ENCODE results near the gene NFE2L2. TPM values are rescaled to one million over a fixed set of nuclear protein-coding genes. Genes with fewer than 3 reads are reported as not detected.

The NFE2L2 gene
- total and polyA plus RNA-seq, 2 experiments from 2014 or later: 88.3 to 90.2 TPM

GRCh38 chr2:177212891-177213856 is 51.4 kb downstream of the NFE2L2 start:
- Histone ChIP-seq H3K4me3 (peak overlapping the region; percentile 77), H3K79me2 (peaks cover 66% of the 10 kb centered on the region), H4K20me1 (ENCODE audit: insufficient read depth, poor library complexity, severe bottlenecking) (peaks cover 47% of the 10 kb centered on the region), H3K4me2 (peak overlapping the region; percentile 86), H2AFZ (peak overlapping the region; percentile 4), H3K36me3 (replicated peaks; ENCODE audit: insufficient read depth, low read depth) (peaks cover 7% of the 10 kb centered on the region), H3K9me2 (replicated peaks; ENCODE audit: insufficient read depth) (no peaks in the 10 kb centered on the region), H3K27me3 (no peaks in the 10 kb centered on the region), H3K4me1 (ENCODE audit: insufficient read depth) (peaks cover 21% of the 10 kb centered on the region), H3K9me3 (ENCODE audit: low read depth) (no peaks in the 10 kb centered on the region), H3K27ac (peak overlapping the region; percentile 99)
- WGBS (ENCODE audit: low lambda C conversion rate, missing lambda C conversion rate): under 1% methylated on average over 41 of the region's 74 CpGs
- peak; percentile 96 for DNase-seq (ENCODE audit: low spot score)
- TF ChIP-seq EZH2 (IDR thresholded peaks at IDR 0.05; ENCODE audit: borderline replicate concordance): no peak
- TF ChIP-seq EZH2phosphoT487 (IDR thresholded peaks at IDR 0.05; ENCODE audit: low read depth, severe bottlenecking, unreplicated experiment): no peak
- TF ChIP-seq CTCF (IDR thresholded peaks at IDR 0.05; ENCODE audit: poor library complexity): no peak

GRCh38 chr2:177212106-177212890 is 52.2 kb downstream of the NFE2L2 start, which contains the start of gene HNRNPA3:
Gene HNRNPA3 (plus strand): TSS chr2:177212794. CDS start chr2:177212800, 6 bp downstream.
- Histone ChIP-seq H3K27me3 (no peaks in the 10 kb centered on the region), H3K9me2 (replicated peaks; ENCODE audit: insufficient read depth) (no peaks in the 10 kb centered on the region), H4K20me1 (ENCODE audit: insufficient read depth, poor library complexity, severe bottlenecking) (peaks cover 41% of the 10 kb centered on the region), H3K9me3 (ENCODE audit: low read depth) (no peaks in the 10 kb centered on the region), H3K4me2 (peak within 1 kb of the TSS; percentile 86), H3K4me1 (ENCODE audit: insufficient read depth) (peaks cover 21% of the 10 kb centered on the region), H3K27ac (peak within 1 kb of the TSS; percentile 99), H2AFZ (peak within 1 kb of the TSS; percentile 4), H3K4me3 (peak within 1 kb of the TSS; percentile 77), H3K79me2 (peaks cover 60% of the 10 kb centered on the region), H3K36me3 (replicated peaks; ENCODE audit: insufficient read depth, low read depth) (peaks cover 7% of the 10 kb centered on the region)
- DNase-seq (ENCODE audit: low spot score): peak; percentile 99
- 1% methylated on average over 56 of the region's 74 CpGs for WGBS (ENCODE audit: low lambda C conversion rate, missing lambda C conversion rate)
- no peak for TF ChIP-seq EZH2 (IDR thresholded peaks at IDR 0.05; ENCODE audit: borderline replicate concordance)
- TF ChIP-seq CTCF (IDR thresholded peaks at IDR 0.05; ENCODE audit: poor library complexity): peak; percentile 13

GRCh38 chr2:177211576-177212105 is 52.9 kb downstream of the NFE2L2 start:
- Histone ChIP-seq H3K27me3 (no peaks in the 10 kb centered on the region), H3K79me2 (peaks cover 54% of the 10 kb centered on the region), H3K9me3 (ENCODE audit: low read depth) (no peaks in the 10 kb centered on the region), H3K4me3 (peak overlapping the region; percentile 25), H3K4me1 (ENCODE audit: insufficient read depth) (peaks cover 21% of the 10 kb centered on the region), H3K27ac (peak overlapping the region; percentile 98), H3K36me3 (replicated peaks; ENCODE audit: insufficient read depth, low read depth) (peaks cover 3% of the 10 kb centered on the region), H4K20me1 (ENCODE audit: insufficient read depth, poor library complexity, severe bottlenecking) (peaks cover 34% of the 10 kb centered on the region), H3K4me2 (peak overlapping the region; percentile 72), H2AFZ (peak overlapping the region; percentile 2), H3K9me2 (replicated peaks; ENCODE audit: insufficient read depth) (no peaks in the 10 kb centered on the region)
- no peak for TF ChIP-seq CTCF (IDR thresholded peaks at IDR 0.05; ENCODE audit: poor library complexity)
- 22% methylated on average over 6 of the region's 6 CpGs for WGBS (ENCODE audit: low lambda C conversion rate, missing lambda C conversion rate)
- DNase-seq (ENCODE audit: low spot score): no peak

Data from hepatocyte (in vitro differentiated cells).